Esophagus squamous epithelium (tissue), 5 donors: ENCODE measurements around the gene ITGB4. TPM values are rescaled to one million over a fixed set of nuclear protein-coding genes. Genes with fewer than 3 reads are reported as not detected.

Experiments
- DNase-seq: peaks from one replicate; lab custom pipeline; 2025; lab: John Stamatoyannopoulos, UW
- H3K27ac ChIP-seq, 4 donors: fragments of 200-600 bp; sonication (generic); one replicate each; pipeline ENCODE4 v1.5.1; 2016 to 2019; ENCODE audit warnings: mild to moderate bottlenecking in 1 of 4
- H3K27me3 ChIP-seq, 4 donors: fragments of 200-600 bp; sonication (generic); 1 replicate in 3 of 4; 2 replicates in 1 of 4; pipeline versions ENCODE4 v1.5.1 to v1.6.0; 2017 to 2021; ENCODE audit warnings: antibody characterized with exemption in 1 of 4
- H3K36me3 ChIP-seq, 3 donors: fragments of 200-600 bp; sonication (generic); one replicate each; pipeline ENCODE4 v1.5.1; 2016 to 2019
- H3K4me1 ChIP-seq, 3 donors: fragments of 200-600 bp; sonication (generic); one replicate each; pipeline ENCODE4 v1.5.1; 2017 to 2019
- H3K4me3 ChIP-seq, 4 donors: fragments of 200-600 bp; sonication (generic); 1 replicate in 3 of 4; 2 replicates in 1 of 4; pipeline ENCODE4 v1.5.1; 2016 to 2019; ENCODE audit warnings: mild to moderate bottlenecking in 2 of 4, moderate library complexity in 1 of 4
- H3K9me3 ChIP-seq, 3 donors: fragments of 200-600 bp; sonication (generic); one replicate each; pipeline ENCODE4 v1.5.1; 2016 to 2019
- POLR2A ChIP-seq, 4 donors: fragments of 450-650 bp; IDR thresholded peaks; one replicate each; pipeline ENCODE4 v1.6.1; 2017; ENCODE audit warnings: antibody characterized with exemption in 4 of 4, mild to moderate bottlenecking in 4 of 4, moderate library complexity in 3 of 4
- WGBS, 2 donors: methylation state at CpG; one replicate each; pipeline ENCODE4 v1.1.5; 2018; 5-methylcytosine and 5-hydroxymethylcytosine counted together
- intact Hi-C: fragments of 100-400 bp; cut with DNase I; formaldehyde crosslinking; loops from one replicate; pipeline ENCODE4 v1.15.0; 2022
- total RNA-seq, 4 donors: library from RNA; depleted of rRNA; stranded (reverse); fragments of >200 nt; gene quantifications; one replicate each; pipeline ENCODE4 v1.1.0, GENCODE V29; 2016
- TF ChIP-seq, protein P1 (sequence below), 6 experiments: fragments of 450-650 bp in 4 of 6; fragments of 200-600 bp in 2 of 6; sonication (generic) in 2 of 6; IDR thresholded peaks; one replicate each; pipeline ENCODE4 v1.5.1; 2016 to 2019; ENCODE audit warnings: antibody characterized with exemption in 6 of 6, mild to moderate bottlenecking in 4 of 6, moderate library complexity in 4 of 6
- donor health status: DM: yes; HTN: yes; CAD: no.

ITGB4 gene
- total RNA-seq, 4 donors from 2014 or later, result 60.6 to 115 (median 82.3) TPM

DNA sequence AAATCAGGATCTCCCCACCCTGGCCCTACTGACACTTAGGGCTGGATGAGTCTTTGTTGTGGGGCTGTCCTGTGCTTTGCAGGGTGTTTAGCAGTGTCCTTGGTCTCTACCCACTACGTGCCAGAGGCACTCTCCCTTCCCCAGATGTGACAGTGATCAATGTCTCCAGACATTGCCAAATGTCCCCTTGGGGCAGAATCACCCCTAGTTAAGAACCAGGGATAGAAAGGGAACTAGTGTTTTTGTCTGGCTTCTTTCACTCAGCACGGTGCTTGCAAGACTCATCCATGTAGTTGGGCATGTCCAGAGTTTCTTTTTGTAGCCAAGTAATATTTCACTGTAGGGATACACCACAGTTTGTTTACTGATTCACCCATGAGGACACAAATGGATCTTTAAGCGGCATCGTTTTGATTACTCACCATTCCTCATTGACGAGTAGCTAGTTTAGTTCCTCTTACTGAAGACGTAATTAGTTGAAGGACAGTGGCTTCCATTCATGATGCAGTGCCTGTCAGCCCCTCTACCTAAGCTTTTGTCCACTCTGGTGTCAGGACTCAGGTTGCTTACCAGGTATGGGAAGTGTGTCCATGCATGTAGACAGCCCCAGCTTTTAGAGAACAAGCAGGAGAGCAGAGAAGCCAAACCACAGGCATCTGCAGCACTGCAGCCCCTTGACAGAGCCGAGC, 26.0 kb upstream of the ITGB4 start:
- Histone ChIP-seq H3K9me3 (no peaks in the 10 kb centered on the region), H3K4me3 (no peak overlapping the region), H3K27me3 (no peaks in the 10 kb centered on the region), H3K27ac (peak overlapping the region; percentile 83 to 90 (median 86)), H3K4me1 (peaks cover 52 to 100% (median 96%) of the 10 kb centered on the region in 3 donors), H3K36me3 (peaks cover 0 to 71% (median 10%) of the 10 kb centered on the region in 3 donors)
- WGBS, 2 donors, result 21 to 41% methylated on average over 6 of the region's 7 CpGs
- TF ChIP-seq POLR2A (IDR thresholded peaks at IDR 0.05), result no peak
- TF ChIP-seq, protein P1, sequence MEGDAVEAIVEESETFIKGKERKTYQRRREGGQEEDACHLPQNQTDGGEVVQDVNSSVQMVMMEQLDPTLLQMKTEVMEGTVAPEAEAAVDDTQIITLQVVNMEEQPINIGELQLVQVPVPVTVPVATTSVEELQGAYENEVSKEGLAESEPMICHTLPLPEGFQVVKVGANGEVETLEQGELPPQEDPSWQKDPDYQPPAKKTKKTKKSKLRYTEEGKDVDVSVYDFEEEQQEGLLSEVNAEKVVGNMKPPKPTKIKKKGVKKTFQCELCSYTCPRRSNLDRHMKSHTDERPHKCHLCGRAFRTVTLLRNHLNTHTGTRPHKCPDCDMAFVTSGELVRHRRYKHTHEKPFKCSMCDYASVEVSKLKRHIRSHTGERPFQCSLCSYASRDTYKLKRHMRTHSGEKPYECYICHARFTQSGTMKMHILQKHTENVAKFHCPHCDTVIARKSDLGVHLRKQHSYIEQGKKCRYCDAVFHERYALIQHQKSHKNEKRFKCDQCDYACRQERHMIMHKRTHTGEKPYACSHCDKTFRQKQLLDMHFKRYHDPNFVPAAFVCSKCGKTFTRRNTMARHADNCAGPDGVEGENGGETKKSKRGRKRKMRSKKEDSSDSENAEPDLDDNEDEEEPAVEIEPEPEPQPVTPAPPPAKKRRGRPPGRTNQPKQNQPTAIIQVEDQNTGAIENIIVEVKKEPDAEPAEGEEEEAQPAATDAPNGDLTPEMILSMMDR (IDR thresholded peaks at IDR 0.05), result no peak
- intact Hi-C loops, result no loop called here
- no peak for DNase-seq

DNA sequence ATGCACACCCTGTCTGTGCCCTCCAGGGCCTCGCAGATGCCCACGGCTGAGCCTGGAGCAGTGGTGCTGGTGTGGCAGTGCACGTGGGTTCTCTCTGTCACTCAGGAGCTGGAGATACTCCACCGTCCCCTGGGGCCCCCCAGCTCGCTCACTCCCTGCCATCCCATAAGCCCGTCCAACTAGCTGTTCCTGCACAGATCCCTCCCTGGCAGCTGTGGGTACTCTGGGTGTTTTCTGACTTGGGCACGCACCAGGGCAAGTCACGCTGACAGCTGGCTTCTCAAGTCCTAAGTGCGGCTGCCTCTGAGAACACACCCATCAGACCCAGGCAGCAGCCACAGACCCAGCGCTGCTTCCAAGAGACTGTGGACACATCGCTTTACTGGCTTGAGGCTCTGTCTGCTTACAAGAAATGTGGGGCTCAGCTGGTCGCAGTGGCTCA, 25.4 kb upstream of the ITGB4 start:
- intact Hi-C loops, result no loop called here
- no peak for DNase-seq

DNA sequence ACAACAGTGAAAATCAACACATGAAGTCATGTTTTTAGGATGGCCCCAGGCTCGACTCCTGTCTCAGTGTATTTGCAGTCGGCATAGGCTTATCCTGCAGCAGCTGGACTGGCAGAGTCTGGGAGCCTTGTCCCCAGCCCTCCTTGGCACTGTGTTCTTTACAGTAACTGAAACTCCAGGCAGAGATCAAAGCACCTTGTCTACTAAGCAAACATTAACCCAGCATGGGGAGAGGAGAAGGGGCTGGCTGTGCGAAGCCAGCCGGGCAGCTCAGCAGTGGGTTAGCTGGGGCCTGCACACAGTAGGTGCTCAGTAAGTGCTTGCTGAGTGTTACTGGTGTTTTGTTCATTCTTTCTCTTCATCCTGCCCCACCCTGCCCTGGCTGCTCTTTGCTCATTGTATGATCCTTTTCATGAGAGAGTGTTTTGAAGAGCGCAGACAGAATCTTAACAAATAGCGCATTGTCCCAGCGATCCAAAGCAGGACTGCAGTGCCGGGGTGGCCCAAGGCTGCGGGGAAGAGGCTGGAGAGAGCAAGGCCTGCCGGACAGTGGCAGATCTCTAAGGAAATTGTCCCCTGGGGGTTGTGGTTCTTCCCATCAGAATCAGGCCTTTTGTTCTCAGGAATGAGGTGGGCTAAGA, 23.5 kb upstream of the ITGB4 start:
- TF ChIP-seq, protein P1 (IDR thresholded peaks at IDR 0.05), result no peak
- TF ChIP-seq POLR2A (IDR thresholded peaks at IDR 0.05), result no peak
- H3K9me3 ChIP-seq, result no peaks in the 10 kb centered on the region
- intact Hi-C loops, result no loop called here
- no peak overlapping the region for H3K4me3 ChIP-seq
- peak overlapping the region; percentile 83 to 92 (median 86) for H3K27ac ChIP-seq
- WGBS, 2 donors, result 41 to 74% methylated on average over 8 to 10 of the region's 10 CpGs
- no peak for DNase-seq
- H3K4me1 ChIP-seq, result peaks cover 48 to 95% (median 85%) of the 10 kb centered on the region in 3 donors
- H3K36me3 ChIP-seq, result peaks cover 3 to 71% (median 24%) of the 10 kb centered on the region in 3 donors
- H3K27me3 ChIP-seq, result no peaks in the 10 kb centered on the region

More for the DNA sequence above, 25.4 kb upstream of the ITGB4 start:
- Histone ChIP-seq H3K27me3 (no peaks in the 10 kb centered on the region), H3K4me3 (no peak overlapping the region), H3K9me3 (no peaks in the 10 kb centered on the region), H3K36me3 (peaks cover 0 to 71% (median 15%) of the 10 kb centered on the region in 3 donors), H3K27ac (peak overlapping the region; percentile 83 to 90 (median 86)), H3K4me1 (peaks cover 49 to 100% (median 94%) of the 10 kb centered on the region in 3 donors)
- 27 to 64% methylated on average over 2 to 3 of the region's 12 CpGs for WGBS, 2 donors
- TF ChIP-seq, protein P1 (IDR thresholded peaks at IDR 0.05), result no peak
- peak in 2 of 4 donors; percentile 24 to 32 for TF ChIP-seq POLR2A (IDR thresholded peaks at IDR 0.05)

DNA sequence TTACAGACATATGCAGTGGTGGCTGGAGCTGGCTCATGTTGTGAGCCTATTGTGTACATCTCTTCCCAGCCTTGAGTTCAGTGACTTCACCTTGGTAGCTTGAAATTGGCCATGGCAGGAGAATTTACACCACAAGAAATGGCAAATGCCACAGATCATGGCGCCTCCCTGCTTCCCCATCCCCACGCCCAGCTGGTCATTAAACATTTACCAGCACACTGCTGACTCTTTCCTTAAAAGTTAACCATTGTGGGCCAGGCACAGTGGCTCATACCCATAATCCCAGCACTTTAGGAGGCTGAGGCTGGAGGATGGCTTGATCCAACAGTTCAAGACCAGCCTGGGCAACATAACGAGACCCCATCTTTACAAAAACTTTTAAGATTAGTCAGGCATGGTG, 22.6 kb upstream of the ITGB4 start:
- H3K27me3 ChIP-seq, result no peaks in the 10 kb centered on the region
- no peak for DNase-seq
- no peak overlapping the region for H3K4me3 ChIP-seq
- TF ChIP-seq, protein P1 (IDR thresholded peaks at IDR 0.05), result no peak
- TF ChIP-seq POLR2A (IDR thresholded peaks at IDR 0.05), result no peak
- H3K27ac ChIP-seq, result peak overlapping the region; percentile 83 to 92 (median 86)
- peaks cover 44 to 86% (median 76%) of the 10 kb centered on the region in 3 donors for H3K4me1 ChIP-seq
- WGBS, 2 donors, result 83 to 90% methylated on average over 3 of the region's 3 CpGs
- no peaks in the 10 kb centered on the region for H3K9me3 ChIP-seq
- peaks cover 12 to 71% (median 32%) of the 10 kb centered on the region in 3 donors for H3K36me3 ChIP-seq
- intact Hi-C loops, result no loop called here

DNA sequence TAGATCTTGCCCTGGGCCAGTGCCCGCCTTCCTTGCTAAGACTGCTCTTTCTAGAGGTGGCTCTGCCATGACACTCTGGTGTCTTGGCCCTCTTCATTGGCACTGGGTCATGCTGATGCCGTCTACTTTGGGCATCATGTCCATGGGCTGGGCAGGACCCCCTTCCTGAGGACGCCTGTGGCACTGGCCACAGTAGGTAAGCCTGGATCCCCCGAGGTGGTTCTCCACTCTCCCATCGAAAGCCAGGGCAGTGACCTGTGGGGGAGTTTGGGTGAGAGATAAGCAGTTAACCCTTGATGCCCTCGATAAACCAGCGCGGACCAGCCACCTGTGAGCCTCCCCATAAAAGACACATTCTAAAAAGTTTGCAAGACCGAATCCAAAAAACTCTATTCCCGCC, 20.0 kb upstream of the ITGB4 start:
- no peaks in the 10 kb centered on the region for H3K9me3 ChIP-seq
- 86 to 98% methylated on average over 5 to 10 of the region's 10 CpGs for WGBS, 2 donors
- peaks cover 31 to 77% (median 47%) of the 10 kb centered on the region in 3 donors for H3K36me3 ChIP-seq
- no peak for TF ChIP-seq POLR2A (IDR thresholded peaks at IDR 0.05)
- TF ChIP-seq, protein P1 (IDR thresholded peaks at IDR 0.05), result no peak
- no peaks in the 10 kb centered on the region for H3K27me3 ChIP-seq
- H3K4me3 ChIP-seq, result no peak overlapping the region
- peaks cover 25 to 76% (median 55%) of the 10 kb centered on the region in 3 donors for H3K4me1 ChIP-seq
- intact Hi-C loops, result no loop called here
- DNase-seq, result no peak
- H3K27ac ChIP-seq, result peak overlapping the region; percentile 83 to 92 (median 86)
